WTC11 (cell line): ENCODE data around the gene PNPO. TPM values are rescaled to one million over a fixed set of nuclear protein-coding genes. Genes with fewer than 3 reads are reported as not detected.

Experiments used
- ATAC-seq: fragments of 200-7000 bp; cut with Tn5 transposase; 2 replicates; pipeline ENCODE4 v1.10.0; 2021; ENCODE audit warnings: mild to moderate bottlenecking, moderate library complexity
- CTCF ChIA-PET: fragments of 300-600 bp; sonication (Branson Sonifier 250); formaldehyde crosslinking; loops from one replicate; lab custom pipeline; 2021; ENCODE audit warnings: antibody characterized with exemption; lab: Charles Lee
- POLR2A ChIA-PET: fragments of 350-600 bp; sonication (Branson Sonifier 250); formaldehyde crosslinking; loops from one replicate; lab custom pipeline; 2021; ENCODE audit warnings: antibody characterized with exemption; lab: Charles Lee
- DNase-seq: peaks from one replicate; pipeline ENCODE4 v3.0.0; 2021; ENCODE audit warnings: low spot score
- H3K27ac Mint-ChIP-seq: 2 replicates; pipeline ENCODE4 v1.8.0; 2021; ENCODE audit warnings: mixed read lengths
- H3K27me3 Mint-ChIP-seq: 2 replicates; pipeline ENCODE4 v1.8.0; 2021; ENCODE audit warnings: low read depth, mild to moderate bottlenecking, moderate library complexity, mixed read lengths
- H3K36me3 Mint-ChIP-seq: 2 replicates; pipeline ENCODE4 v1.8.0; 2021; ENCODE audit warnings: mixed read lengths
- H3K4me1 Mint-ChIP-seq: 2 replicates; pipeline ENCODE4 v1.8.0; 2022; ENCODE audit warnings: mixed read lengths
- H3K4me3 Mint-ChIP-seq: 2 replicates; pipeline ENCODE4 v1.8.0; 2021; ENCODE audit warnings: mild to moderate bottlenecking, moderate library complexity, mixed read lengths
- H3K9me3 Mint-ChIP-seq: 2 replicates; pipeline ENCODE4 v1.8.0; 2021; ENCODE audit warnings: mixed read lengths
- ETV6 ChIP-seq: sonication (generic); formaldehyde crosslinking; IDR thresholded peaks from 2 replicates; pipeline ENCODE4 v1.8.1; 2022; ENCODE audit warnings: mild to moderate bottlenecking, missing genetic modification reagents
- FOXP1 ChIP-seq: sonication (generic); formaldehyde crosslinking; IDR thresholded peaks from 2 replicates; pipeline ENCODE4 v1.8.0; 2022; ENCODE audit warnings: missing genetic modification reagents, mild to moderate bottlenecking, moderate library complexity, borderline replicate concordance
- GRHL2 ChIP-seq: fragments of 250-450 bp; sonication (Bioruptor Pico); IDR thresholded peaks from 2 replicates; pipeline ENCODE4 v1.8.0; 2022; ENCODE audit warnings: mild to moderate bottlenecking, moderate library complexity; ENCODE audit not compliant: insufficient replicate concordance, severe bottlenecking
- HMGA2 ChIP-seq: fragments of 250-450 bp; sonication (Bioruptor Pico); IDR thresholded peaks from 2 replicates; pipeline ENCODE4 v1.4.0; 2021; ENCODE audit warnings: mild to moderate bottlenecking, moderate library complexity
- IRF2 ChIP-seq: sonication (generic); formaldehyde crosslinking; IDR thresholded peaks from 2 replicates; pipeline ENCODE4 v1.8.0; 2022; ENCODE audit warnings: low read depth, missing genetic modification reagents, borderline replicate concordance
- TP53 ChIP-seq: sonication (generic); formaldehyde crosslinking; IDR thresholded peaks from 2 replicates; pipeline ENCODE4 v1.8.1; 2023; ENCODE audit warnings: mild to moderate bottlenecking, missing genetic modification reagents
- ZNF396 ChIP-seq: fragments of 250-450 bp; sonication (Bioruptor Pico); IDR thresholded peaks from 2 replicates; pipeline ENCODE4 v1.8.0; 2021; ENCODE audit warnings: mild to moderate bottlenecking, moderate library complexity, borderline replicate concordance
- total RNA-seq: library from RNA; stranded (reverse); gene quantifications from 3 replicates; pipeline ENCODE4 v1.2.3, GENCODE V29; 2021
- TF ChIP-seq, protein P1 (sequence below): fragments of 250-450 bp; sonication (Bioruptor Pico); IDR thresholded peaks from 2 replicates; pipeline ENCODE4 v1.9.0; 2021; ENCODE audit warnings: mild to moderate bottlenecking
- TF ChIP-seq, protein P2 (sequence below): sonication (generic); formaldehyde crosslinking; IDR thresholded peaks from 2 replicates; pipeline ENCODE4 v1.8.1; 2022; ENCODE audit warnings: mild to moderate bottlenecking, missing genetic modification reagents, moderate library complexity, borderline replicate concordance
- TF ChIP-seq, protein P3 (sequence below): sonication (generic); formaldehyde crosslinking; conservative IDR thresholded peaks from 2 replicates; pipeline ENCODE4 v1.8.1; 2023; ENCODE audit warnings: mild to moderate bottlenecking, low read depth, missing genetic modification reagents, moderate library complexity
- TF ChIP-seq, protein P4 (sequence below): sonication (generic); formaldehyde crosslinking; IDR thresholded peaks from 2 replicates; pipeline ENCODE4 v1.8.0; 2022; ENCODE audit warnings: mild to moderate bottlenecking, missing genetic modification reagents
- TF ChIP-seq, protein P5 (sequence below): sonication (generic); formaldehyde crosslinking; IDR thresholded peaks from 2 replicates; pipeline ENCODE4 v1.8.1; 2023; ENCODE audit warnings: mild to moderate bottlenecking, missing genetic modification reagents, moderate library complexity
- TF ChIP-seq, protein P6 (sequence below): sonication (generic); formaldehyde crosslinking; IDR thresholded peaks from 2 replicates; pipeline ENCODE4 v1.8.0; 2023; ENCODE audit warnings: mild to moderate bottlenecking, missing genetic modification reagents
- TF ChIP-seq, protein P7 (sequence below): fragments of 250-450 bp; sonication (Bioruptor Pico); IDR thresholded peaks from 2 replicates; pipeline ENCODE4 v1.9.0; 2021; ENCODE audit warnings: mild to moderate bottlenecking
- TF ChIP-seq, protein P8 (sequence below): sonication (generic); formaldehyde crosslinking; IDR thresholded peaks from 2 replicates; pipeline ENCODE4 v1.8.1; 2022; ENCODE audit warnings: low read depth, missing genetic modification reagents, borderline replicate concordance
- TF ChIP-seq, protein P9 (sequence below): fragments of 250-450 bp; sonication (Bioruptor Pico); conservative IDR thresholded peaks from 2 replicates; pipeline ENCODE4 v1.9.0; 2021; ENCODE audit warnings: mild to moderate bottlenecking

The PNPO gene
- total RNA-seq, 1 experiment from 2014 or later, result 12.2 TPM

DNA sequence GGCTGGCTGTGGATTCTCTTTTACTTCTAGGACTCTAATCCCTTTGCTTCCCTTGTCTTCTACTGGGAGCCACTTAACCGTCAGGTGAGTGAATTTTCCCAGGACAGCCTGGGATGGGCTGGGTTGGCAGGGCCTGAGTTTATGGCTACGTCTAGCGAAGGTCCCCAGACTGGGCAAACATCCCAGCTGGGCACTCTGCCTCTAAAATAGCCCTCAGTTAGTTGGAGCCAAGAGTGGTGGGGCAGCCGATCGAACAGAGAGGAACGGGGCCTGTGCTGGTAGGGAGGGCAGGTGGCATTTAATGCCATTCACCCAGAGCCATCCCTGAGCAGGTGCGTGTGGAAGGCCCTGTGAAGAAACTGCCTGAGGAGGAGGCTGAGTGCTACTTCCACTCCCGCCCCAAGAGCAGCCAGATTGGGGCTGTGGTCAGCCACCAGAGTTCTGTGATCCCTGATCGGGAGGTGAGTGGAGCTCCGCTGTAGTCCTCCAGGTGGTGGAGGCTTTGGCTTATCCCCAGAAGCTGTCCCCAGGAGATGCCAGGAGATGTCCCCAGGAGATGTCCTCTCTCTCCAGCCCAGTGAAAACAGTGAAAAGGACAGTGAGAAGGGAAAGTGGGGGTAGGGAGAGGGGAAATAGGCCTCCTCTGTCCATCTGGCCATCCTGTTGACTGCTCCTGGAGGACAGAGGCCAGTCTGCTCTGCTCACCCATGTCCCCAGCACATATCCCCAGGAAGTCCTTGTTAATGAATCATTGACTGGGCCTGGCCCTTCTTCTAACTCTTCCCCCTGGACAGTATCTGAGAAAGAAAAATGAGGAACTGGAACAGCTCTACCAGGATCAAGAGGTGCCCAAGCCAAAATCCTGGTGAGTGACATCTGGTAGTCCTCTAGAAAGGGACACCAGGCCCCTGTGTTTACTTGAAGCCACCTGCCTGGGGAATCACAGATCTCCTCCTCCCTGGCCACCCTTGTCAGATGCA lies 4.4 kb downstream of the PNPO start:
- POLR2A ChIA-PET, result no interaction called here
- Mint-ChIP-seq H3K9me3 (peaks cover 4% of the 10 kb centered on the region), H3K27ac (no peak overlapping the region), H3K36me3 (peaks cover 9% of the 10 kb centered on the region), H3K4me3 (no peak overlapping the region)
- ATAC-seq (no peak), DNase-seq (no peak)
- CTCF ChIA-PET, result interaction anchor here (0.8 to 2.1 kb wide), 14 partner anchors 11 to 124 kb away, joined by 3 to 37 read pairs (median 6); partner anchors contain the start of genes OSBPL7, PRR15L and SP2
- TF ChIP-seq IRF2 (no peak), ZNF396 (no peak), FOXP1 (CRISPR knock-in tag) (no peak), ETV6 (CRISPR knock-in tag) (no peak; the same call in 1 of the 2 replicates), GRHL2 (no peak), TP53 (CRISPR knock-in tag) (no peak)
- TF ChIP-seq, protein P1, sequence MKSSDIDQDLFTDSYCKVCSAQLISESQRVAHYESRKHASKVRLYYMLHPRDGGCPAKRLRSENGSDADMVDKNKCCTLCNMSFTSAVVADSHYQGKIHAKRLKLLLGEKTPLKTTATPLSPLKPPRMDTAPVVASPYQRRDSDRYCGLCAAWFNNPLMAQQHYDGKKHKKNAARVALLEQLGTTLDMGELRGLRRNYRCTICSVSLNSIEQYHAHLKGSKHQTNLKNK (CRISPR knock-in tag), result no peak
- TF ChIP-seq, protein P2, sequence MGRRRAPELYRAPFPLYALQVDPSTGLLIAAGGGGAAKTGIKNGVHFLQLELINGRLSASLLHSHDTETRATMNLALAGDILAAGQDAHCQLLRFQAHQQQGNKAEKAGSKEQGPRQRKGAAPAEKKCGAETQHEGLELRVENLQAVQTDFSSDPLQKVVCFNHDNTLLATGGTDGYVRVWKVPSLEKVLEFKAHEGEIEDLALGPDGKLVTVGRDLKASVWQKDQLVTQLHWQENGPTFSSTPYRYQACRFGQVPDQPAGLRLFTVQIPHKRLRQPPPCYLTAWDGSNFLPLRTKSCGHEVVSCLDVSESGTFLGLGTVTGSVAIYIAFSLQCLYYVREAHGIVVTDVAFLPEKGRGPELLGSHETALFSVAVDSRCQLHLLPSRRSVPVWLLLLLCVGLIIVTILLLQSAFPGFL, result no peak
- TF ChIP-seq, protein P3, sequence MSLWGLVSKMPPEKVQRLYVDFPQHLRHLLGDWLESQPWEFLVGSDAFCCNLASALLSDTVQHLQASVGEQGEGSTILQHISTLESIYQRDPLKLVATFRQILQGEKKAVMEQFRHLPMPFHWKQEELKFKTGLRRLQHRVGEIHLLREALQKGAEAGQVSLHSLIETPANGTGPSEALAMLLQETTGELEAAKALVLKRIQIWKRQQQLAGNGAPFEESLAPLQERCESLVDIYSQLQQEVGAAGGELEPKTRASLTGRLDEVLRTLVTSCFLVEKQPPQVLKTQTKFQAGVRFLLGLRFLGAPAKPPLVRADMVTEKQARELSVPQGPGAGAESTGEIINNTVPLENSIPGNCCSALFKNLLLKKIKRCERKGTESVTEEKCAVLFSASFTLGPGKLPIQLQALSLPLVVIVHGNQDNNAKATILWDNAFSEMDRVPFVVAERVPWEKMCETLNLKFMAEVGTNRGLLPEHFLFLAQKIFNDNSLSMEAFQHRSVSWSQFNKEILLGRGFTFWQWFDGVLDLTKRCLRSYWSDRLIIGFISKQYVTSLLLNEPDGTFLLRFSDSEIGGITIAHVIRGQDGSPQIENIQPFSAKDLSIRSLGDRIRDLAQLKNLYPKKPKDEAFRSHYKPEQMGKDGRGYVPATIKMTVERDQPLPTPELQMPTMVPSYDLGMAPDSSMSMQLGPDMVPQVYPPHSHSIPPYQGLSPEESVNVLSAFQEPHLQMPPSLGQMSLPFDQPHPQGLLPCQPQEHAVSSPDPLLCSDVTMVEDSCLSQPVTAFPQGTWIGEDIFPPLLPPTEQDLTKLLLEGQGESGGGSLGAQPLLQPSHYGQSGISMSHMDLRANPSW (CRISPR knock-in tag), result no peak
- TF ChIP-seq, protein P4, sequence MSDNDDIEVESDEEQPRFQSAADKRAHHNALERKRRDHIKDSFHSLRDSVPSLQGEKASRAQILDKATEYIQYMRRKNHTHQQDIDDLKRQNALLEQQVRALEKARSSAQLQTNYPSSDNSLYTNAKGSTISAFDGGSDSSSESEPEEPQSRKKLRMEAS (CRISPR knock-in tag), result no peak
- TF ChIP-seq, protein P5, sequence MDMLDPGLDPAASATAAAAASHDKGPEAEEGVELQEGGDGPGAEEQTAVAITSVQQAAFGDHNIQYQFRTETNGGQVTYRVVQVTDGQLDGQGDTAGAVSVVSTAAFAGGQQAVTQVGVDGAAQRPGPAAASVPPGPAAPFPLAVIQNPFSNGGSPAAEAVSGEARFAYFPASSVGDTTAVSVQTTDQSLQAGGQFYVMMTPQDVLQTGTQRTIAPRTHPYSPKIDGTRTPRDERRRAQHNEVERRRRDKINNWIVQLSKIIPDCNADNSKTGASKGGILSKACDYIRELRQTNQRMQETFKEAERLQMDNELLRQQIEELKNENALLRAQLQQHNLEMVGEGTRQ (CRISPR knock-in tag), result no peak
- TF ChIP-seq, all 79 proteins: peak for 0
- peaks cover 29% of the 10 kb centered on the region for H3K4me1 Mint-ChIP-seq
- peaks cover 10% of the 10 kb centered on the region for H3K27me3 Mint-ChIP-seq

DNA sequence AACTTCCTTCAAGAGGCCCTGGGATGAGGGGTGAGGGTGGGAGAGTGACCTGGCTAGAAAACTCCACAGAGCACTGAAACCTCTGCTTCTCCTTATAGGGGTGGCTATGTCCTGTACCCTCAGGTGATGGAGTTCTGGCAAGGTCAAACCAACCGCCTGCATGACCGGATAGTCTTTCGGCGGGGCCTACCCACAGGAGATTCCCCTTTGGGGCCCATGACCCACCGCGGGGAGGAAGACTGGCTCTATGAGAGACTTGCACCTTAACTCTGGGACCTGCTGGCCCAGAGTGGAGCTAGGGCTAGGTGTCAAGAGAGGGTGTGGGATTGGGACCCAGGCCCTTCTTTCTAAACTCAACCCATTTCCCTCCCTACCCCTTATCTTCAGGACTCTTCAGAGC lies 5.1 kb downstream of the PNPO start:
- Mint-ChIP-seq H3K36me3 (peaks cover 6% of the 10 kb centered on the region; the same call in 1 of the 2 replicates), H3K9me3 (no peaks in the 10 kb centered on the region), H3K4me3 (no peak overlapping the region), H3K27ac (no peak overlapping the region), H3K27me3 (peaks cover 5% of the 10 kb centered on the region), H3K4me1 (peaks cover 25% of the 10 kb centered on the region)
- DNase-seq (no peak), ATAC-seq (no peak)
- ChIA-PET POLR2A (no interaction called here), CTCF (interaction anchor here (0.6 to 4.9 kb wide), 58 partner anchors 8 to 1074 kb away, joined by 3 to 104 read pairs (median 5); partner anchors contain the start of genes CDK5RAP3, LRRC46, MRPL10 and NFE2L1)
- TF ChIP-seq HMGA2 (CRISPR knock-in tag), result no peak
- TF ChIP-seq, protein P6, sequence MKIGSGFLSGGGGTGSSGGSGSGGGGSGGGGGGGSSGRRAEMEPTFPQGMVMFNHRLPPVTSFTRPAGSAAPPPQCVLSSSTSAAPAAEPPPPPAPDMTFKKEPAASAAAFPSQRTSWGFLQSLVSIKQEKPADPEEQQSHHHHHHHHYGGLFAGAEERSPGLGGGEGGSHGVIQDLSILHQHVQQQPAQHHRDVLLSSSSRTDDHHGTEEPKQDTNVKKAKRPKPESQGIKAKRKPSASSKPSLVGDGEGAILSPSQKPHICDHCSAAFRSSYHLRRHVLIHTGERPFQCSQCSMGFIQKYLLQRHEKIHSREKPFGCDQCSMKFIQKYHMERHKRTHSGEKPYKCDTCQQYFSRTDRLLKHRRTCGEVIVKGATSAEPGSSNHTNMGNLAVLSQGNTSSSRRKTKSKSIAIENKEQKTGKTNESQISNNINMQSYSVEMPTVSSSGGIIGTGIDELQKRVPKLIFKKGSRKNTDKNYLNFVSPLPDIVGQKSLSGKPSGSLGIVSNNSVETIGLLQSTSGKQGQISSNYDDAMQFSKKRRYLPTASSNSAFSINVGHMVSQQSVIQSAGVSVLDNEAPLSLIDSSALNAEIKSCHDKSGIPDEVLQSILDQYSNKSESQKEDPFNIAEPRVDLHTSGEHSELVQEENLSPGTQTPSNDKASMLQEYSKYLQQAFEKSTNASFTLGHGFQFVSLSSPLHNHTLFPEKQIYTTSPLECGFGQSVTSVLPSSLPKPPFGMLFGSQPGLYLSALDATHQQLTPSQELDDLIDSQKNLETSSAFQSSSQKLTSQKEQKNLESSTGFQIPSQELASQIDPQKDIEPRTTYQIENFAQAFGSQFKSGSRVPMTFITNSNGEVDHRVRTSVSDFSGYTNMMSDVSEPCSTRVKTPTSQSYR, result no peak
- TF ChIP-seq, protein P7, sequence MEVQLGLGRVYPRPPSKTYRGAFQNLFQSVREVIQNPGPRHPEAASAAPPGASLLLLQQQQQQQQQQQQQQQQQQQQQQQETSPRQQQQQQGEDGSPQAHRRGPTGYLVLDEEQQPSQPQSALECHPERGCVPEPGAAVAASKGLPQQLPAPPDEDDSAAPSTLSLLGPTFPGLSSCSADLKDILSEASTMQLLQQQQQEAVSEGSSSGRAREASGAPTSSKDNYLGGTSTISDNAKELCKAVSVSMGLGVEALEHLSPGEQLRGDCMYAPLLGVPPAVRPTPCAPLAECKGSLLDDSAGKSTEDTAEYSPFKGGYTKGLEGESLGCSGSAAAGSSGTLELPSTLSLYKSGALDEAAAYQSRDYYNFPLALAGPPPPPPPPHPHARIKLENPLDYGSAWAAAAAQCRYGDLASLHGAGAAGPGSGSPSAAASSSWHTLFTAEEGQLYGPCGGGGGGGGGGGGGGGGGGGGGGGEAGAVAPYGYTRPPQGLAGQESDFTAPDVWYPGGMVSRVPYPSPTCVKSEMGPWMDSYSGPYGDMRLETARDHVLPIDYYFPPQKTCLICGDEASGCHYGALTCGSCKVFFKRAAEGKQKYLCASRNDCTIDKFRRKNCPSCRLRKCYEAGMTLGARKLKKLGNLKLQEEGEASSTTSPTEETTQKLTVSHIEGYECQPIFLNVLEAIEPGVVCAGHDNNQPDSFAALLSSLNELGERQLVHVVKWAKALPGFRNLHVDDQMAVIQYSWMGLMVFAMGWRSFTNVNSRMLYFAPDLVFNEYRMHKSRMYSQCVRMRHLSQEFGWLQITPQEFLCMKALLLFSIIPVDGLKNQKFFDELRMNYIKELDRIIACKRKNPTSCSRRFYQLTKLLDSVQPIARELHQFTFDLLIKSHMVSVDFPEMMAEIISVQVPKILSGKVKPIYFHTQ (CRISPR knock-in tag), result no peak
- TF ChIP-seq, protein P8, sequence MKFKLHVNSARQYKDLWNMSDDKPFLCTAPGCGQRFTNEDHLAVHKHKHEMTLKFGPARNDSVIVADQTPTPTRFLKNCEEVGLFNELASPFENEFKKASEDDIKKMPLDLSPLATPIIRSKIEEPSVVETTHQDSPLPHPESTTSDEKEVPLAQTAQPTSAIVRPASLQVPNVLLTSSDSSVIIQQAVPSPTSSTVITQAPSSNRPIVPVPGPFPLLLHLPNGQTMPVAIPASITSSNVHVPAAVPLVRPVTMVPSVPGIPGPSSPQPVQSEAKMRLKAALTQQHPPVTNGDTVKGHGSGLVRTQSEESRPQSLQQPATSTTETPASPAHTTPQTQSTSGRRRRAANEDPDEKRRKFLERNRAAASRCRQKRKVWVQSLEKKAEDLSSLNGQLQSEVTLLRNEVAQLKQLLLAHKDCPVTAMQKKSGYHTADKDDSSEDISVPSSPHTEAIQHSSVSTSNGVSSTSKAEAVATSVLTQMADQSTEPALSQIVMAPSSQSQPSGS (CRISPR knock-in tag), result no peak
- TF ChIP-seq, protein P9, sequence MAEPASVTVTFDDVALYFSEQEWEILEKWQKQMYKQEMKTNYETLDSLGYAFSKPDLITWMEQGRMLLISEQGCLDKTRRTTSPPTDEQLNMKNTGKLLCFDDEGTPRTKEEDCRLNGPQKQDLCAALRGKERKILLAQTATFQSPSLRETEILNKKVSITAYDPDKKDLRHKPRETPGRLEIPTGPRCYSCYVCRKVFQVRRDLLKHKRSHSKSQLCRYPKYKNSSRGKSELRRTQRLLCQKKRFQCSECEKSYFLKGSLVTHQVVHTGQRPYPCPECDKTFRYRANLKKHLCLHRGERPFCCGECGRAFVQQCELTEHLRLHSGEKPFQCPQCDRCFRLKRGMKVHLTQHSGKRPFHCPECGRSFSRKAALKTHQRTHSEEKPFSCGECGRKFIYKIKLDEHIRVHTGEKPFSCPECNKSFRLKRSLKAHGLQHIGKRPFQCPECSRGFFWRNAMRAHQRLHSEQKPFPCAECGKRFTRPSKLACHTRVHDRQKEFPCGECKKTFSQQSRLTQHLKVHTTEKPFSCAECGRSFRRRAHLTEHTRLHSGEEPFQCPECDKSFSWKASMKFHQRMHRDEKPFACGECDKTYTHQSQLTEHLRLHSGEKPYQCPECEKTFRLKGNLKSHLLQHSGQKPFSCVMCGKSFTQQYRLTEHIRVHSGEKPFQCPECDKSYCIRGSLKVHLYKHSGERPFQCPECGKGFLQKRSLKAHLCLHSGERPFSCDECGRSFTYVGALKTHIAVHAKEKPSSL, result no peak
